Mammary epithelial cell (primary cell): Measurements from ENCODE around the gene NSUN6.

Source experiments
- CTCF ChIP-seq, 2 donors: IDR thresholded peaks in 1 of 2; conservative IDR thresholded peaks in 1 of 2; 2 replicates each; pipeline ENCODE4 v1.5.1; 2011 to 2012; ENCODE audit warnings: inconsistent platforms in 2 of 2, low read length in 2 of 2, mild to moderate bottlenecking in 2 of 2, control low read depth in 1 of 2, low read depth in 1 of 2; ENCODE audit not compliant: insufficient read depth in 1 of 2; ENCODE audit errors: extremely low read depth in 1 of 2
- EZH2 ChIP-seq: IDR thresholded peaks from 2 replicates; pipeline ENCODE4 v1.6.1; 2012; ENCODE audit warnings: low read length, inconsistent platforms, borderline replicate concordance

DNA sequence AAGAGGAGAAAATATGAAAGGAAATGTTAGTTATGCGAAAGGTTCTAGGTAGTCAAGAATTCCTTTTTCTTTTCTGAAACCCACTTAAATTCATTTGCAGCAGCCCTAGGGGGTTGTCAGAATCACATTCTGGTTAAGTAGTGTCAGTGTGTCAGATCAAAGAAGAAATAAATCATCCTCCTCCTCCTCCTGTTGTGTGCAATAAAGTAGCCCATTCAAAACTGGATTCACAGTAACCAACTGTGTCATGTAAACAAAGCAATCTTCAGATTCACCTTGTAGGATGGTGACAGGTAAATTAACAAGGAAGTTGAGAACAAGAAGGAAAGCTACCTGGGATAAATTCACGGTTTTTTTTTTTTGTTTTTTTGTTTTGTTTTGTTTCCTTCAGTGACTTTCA is 127.5 kb downstream of the NSUN6 start:
- TF ChIP-seq CTCF (conservative IDR thresholded peaks at IDR 0.05 in 1 of 2, IDR thresholded peaks at IDR 0.05 in 1 of 2; ENCODE audit: extremely low read depth in 1 of 2, insufficient read depth in 1 of 2, low read depth in 1 of 2, low read length in 2 of 2) (no peak), EZH2 (no peak)
